GM21723 (cell line): ENCODE results near the gene KLK5.
"Not testable (repeated sequence)": the region's sequence is repeated elsewhere in the genome, so short reads cannot be mapped to it uniquely, and the experiment has no call there.

ENCODE experiments used
- ATAC-seq: cut with Tn5 transposase; IDR thresholded peaks from one replicate; pipeline ENCODE4 v1.9.1; 2021; ENCODE audit warnings: mild to moderate bottlenecking, moderate library complexity; ENCODE audit not compliant: unreplicated experiment

KLK5 gene

DNA sequence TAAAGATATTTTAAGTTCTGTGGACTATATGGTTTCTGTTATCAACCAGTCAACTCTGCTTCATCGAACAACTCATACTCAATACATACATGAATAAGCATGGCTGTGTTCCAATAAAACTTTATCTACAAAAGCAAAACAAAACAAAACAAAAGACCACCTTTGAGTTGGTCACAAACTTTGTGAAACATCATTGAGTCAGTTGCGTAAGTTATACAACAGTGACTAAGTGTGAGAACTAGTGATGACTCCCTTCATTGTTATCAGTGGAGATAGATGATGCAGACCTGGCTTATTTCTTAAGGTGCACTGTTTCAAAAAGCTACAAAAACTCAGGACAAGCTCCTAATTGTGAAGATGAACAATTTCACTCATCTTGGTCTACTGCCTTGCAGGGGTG lies 27.1 kb downstream of the KLK5 start:
- no peak for ATAC-seq

DNA sequence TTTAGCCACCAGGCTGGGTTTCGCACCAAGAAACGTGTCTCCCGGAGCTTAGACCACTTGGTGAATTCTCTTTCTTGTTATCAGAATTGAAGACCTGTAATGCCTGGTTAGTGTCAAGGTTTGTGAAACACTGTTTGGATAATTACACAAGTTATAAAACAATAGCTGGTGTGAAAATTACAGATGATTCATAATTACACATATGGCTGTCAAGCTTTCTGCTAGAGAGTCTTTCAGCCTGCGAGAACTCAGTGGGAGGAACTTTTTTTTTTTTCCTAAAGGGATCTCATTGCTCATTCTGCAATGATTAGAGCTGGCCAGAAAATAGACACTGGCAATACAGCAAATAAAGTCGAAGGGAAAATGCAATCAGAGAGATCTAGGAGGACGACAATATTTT lies 28.3 kb downstream of the KLK5 start:
- no peak for ATAC-seq

DNA sequence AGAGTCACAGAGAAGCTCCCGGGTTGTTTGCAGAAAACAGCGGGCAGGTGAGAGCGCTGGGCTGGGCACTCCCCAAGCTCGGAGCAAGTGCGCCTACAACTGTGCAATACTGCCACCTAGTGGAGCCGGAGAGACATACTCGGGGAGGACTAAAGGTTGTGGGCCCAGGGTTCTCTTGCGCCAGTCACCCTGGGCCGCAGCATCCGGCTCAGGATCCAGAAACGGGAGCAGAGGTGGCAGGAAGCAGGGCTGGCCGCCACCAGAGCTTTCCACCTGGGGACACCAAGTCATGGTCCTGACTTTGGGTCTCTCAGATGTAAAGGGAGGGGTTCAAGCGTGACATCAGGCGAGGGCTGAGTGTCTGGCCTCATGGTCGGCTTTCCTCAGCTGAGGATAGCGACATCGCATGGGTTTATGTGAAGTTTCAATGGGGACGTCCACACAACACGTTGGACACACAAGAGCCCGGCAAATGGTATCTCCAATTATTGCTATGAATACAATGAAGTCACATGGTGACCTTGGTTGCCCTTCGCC lies 30.5 kb downstream of the KLK5 start:
- ATAC-seq, result peak; percentile 74

DNA sequence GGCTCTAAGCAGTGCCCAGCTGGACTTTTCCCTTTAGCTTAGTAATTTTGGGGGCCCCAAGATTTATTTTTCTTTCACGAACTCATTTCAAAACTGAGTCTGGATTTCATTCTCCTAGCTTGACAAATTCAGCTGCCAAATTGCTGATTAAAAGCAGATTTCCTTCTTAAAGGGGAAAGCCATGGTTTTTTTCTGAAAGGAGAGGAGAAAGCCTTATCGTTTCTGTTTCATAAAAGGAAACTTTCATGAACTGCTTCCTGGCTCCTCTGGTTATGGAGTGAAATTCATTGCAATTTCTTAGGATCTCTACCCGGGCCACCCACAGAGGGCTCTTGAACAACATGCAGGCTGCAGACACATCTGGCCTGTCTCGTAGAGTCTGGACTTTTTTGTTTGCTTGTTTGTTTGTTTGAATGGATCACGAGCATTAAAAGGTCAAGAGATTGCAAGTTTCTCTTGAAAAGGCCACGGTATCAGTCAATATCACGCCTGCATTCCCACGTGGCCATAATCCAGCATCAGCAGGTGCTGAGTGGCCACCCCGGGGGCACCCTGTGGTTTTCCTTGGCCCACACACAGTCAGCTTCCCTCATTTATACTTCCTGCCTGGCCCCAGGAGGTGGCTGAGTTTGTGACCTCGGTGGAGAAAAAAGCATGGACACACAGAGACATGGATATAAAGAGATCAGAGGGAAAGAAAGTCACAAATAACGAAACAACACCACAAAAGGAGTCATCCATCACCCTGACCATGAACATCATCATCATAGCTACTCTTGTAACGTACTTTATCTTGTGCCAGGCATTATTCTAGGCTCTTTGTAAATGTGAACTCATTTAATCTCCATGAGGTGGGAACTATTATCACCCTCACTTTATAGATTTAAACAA lies 31.2 kb downstream of the KLK5 start:
- no peak for ATAC-seq

DNA sequence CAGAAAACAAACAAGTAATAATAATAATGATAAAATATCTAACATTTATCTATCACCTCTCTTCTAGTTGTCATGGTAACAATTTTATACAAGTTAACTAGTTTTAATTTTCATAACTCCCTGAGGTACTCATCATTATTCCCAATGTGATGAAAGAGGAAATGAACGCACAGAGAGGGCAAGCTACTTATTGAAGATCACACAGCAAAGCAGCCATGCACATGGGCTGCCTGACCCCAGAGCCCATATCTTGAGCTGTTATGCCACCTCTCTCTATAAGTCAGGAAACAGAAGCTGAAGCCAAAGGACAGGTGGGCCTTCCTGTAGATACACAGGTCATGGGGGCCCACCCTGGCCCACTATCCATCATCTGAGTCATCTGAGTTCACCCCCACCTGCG lies 36.8 kb downstream of the KLK5 start:
- no peak for ATAC-seq

DNA sequence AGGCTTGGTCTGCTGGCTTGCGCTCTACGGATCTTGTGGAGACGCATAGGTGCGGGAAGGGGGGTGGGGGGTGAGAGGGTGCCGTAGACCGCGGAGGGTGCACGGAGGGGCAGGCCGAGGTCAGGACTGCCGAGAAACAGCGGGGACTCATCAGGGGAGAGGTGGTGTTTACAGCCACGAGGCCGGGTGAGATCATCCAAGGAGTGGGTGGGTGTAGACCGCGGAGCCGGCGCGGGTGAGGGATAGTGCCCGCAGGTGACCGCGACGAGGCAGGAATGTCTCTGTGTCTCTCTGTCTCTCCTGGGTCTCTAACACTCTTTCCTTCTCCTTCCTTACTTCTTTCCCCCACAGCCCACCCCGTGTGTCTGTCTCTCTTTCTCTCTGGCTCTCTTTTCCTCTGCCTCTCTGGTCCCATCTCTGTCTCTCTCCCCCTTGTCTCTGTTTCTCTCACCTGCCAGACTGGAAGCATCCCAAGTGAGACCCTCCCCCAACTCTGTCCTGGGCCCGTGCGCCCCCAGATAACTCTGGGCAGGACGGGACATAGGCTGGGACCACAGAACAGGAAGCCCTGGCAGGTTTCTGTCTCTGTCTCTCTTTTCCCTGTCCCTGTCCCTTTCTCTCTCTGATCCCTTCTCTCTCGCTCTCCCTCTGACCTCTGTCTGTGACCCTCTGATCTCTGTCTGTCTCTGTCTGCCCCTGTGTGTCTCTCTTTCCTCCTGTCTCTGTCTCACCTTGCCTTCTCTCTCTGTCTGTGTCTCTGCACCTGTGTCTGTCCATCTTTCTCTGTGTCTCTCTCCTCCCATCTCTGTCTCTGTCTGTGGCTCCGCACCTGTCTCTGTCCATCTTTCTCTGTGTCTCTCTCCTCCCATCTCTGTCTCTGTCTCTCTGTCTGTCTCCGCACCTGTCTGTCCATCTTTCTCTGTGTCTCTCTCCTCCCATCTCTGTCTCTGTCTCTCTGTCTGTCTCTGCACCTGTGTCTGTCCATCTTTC lies 39.8 kb downstream of the KLK5 start:
- no peak for ATAC-seq

DNA sequence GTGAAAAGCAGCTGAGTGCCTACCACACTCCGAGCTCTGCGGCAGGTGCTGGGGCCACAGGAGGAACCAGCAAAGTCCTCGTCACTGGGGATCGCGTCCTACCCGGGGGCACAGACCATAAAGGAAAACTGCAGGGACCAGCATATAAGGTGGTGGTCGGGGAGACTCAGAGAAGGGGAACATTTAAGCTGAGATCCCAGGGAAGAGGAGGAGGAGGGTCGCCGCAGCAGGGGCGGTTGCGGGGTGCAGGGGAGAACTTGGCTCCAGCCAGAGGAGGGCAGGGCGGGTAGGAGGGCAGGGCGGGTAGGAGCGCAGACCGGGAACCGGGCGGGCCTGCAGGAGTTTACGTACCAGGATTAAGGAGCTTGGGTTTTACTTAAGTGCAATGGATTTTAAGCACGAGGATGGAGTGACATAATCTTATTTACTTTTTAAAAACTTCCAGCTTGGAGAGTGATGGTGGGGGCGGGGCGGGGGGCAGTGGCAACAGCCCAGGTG lies 40.7 kb downstream of the KLK5 start:
- ATAC-seq, result no peak

DNA sequence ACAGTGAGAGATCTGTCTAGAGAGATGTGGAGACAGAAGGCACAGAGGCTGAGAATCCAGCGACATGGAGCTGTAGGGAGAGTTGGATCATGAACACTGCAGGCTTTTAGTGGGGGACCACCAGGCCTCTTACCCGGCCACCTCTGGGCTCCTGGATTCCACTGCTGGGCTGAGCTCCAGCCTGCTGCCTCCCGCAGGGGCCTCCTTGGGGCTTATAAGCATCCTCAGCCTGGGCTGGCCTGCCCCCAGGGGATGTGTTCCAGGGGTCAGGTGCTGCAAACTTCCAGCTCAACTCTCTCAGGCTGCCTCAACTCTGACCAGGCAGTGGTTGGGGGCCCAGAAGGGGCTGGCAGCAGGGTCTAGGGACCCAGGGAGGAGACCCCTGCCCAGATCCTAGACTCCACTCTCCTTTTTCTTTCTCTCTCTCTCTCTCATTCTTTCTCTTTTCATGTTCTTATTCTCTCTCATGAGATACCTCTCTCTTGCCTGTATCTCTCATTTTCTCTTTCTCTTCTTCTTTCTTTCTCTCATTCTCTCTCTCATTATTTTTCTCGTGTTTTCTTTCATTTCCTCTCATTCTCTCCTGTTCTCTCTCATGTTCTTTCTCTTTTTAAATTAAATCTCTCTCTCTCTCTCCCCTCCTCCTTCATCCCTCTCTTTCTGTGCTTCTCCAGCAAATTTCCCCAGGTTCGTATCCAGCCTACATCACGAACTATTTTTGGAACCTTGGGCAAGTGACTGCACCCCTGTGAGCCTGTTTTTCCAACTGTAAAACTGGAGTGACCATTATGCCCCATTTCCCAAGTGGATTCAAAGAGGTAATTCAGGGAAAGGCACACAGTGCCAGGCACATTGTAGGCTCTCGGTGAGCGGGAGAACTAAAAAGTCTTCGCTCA lies 41.4 kb downstream of the KLK5 start, which contains the start of gene KLK4:
KLK4 (minus strand) TSS at position 190 of the 896 bp plus-strand sequence. CDS start 657 bp downstream, outside the sequence.
- ATAC-seq, result no peak

DNA sequence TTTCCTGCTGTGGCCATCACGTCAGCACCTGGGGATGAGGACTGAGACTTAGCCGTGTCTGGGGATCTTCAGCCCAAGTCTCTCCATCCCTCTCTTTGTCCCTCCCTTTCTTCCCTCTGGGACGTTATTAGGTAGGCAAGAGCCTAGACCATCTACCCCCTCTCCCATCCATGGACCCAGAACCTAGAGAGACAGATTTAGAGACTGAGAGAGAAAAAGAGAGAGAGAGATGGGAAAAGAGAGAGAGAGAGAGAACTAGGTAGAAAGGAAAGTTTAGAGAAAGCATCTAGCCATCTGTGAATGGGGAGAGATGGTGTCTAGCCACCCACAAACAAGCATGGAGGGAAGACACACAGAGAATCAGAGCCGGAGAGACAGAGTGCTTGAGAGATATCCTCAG lies 42.1 kb downstream of the KLK5 start:
- ATAC-seq, result no peak

DNA sequence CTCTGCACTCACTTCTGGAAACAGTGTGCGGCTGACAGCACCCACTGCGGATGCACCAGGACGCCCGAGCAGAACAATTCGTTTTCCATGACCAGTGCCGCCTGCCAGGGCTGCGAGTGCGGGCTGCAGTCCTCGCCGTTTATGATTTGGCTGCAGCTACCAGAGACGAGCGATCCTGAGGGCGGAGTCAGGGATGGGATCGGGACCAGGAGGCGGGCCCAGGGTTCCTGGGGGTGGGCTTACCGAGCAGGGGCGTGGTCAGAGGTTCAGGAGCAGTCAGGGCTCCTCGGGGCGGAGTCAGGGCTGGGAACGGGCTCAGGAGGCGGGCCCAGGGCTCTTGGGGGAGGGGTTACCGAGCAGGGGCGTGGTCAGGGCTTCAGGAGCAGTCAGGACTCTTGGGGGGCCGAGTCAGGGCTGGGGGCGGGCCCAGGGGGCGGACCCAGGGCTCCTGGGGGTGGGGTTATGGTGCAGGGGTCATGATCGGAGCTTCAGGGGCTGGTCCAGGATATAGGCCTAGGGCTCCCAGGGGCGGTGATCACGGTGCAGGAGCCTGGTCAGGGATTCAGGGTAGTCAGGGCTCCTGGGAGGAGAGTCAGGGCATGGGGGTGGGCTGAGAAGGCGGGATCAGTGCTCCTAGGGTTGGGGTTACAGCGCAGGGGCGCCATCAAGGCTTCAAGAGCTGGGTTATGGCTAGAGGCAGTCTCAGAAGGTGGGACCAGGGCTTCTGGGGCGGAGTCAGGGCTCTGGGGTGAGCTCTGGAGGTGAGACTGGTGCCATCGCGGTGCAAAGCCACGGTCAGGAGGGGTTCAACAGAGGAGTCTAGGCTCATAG lies 43.4 kb downstream of the KLK5 start:
- peak; percentile 80 for ATAC-seq

DNA sequence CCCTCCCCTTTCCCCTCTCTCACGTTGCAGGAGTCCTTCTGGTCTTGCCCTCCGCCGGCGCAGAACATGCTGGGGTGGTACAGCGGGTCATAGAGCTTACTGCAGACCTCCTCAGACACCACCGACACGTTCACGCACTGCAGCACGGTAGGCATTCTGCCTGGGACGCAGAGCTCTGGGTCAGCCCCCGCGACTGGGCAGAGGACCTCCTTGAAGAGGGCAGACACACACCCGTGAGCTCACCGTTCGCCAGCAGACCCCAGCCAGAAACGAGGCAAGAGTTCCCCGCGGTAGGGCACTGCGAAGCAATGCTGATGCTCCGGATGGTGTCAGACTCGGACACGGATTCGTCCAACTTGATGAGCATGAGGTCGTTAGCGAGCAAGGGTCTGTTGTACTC lies 44.5 kb downstream of the KLK5 start:
- no peak for ATAC-seq

DNA sequence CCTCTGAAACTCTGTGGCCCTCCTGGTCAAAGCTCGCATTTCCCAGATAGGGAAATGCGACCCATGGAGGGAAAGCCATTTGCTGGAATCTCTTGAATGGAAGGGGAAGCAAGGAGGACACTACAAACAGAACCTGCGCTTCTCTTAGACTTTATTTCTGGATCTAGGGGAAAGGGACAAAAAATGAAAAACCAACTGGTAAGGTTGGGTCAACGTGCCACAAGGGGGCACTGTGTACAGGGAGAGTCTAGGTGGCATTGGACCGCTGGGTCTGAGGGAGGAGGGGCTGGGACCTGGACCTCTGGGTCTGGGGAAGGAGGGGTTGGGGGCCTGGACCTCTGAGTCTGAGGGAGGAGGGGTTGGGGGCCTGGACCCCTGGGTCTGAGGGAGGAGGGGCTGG lies 46.6 kb downstream of the KLK5 start:
- ATAC-seq, result no peak

DNA sequence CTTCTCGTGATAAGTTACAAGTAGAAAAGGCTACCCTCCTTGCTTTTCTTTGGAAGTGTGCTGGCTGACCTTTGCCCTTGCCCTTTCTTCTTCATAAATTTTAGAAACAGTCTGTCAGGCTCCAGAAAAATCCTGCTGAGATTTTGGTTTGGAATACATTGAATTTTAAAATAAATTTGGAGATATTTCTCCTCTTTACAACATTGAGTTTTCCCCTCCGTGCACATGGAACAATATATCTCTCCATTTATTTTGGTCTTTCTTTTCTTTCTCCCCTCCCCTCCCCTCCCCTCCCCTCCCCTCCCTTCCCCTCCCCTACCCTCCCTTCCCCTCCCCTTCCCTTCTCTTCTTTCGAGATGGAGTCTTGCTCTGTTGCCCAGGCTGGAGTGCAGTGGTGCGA lies 50.2 kb downstream of the KLK5 start:
- no peak for ATAC-seq

DNA sequence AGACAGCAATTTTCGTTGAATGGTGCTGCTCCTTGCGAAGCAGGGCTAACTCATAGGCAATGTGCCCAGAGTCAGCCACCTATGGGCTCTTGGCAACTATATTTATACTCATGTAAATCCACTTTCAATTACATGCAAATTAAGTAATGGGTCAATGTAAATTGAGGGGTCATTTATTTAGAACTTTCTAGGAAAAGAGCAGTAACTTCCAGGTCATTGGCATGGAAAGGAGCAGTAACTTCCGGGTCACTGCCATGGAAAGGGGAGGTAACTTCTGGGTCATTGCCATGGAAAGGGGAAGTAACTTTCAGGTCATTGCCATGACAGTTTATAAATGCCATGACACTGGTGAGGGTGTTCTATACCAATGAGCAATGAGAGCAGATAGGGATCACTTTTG lies 53.3 kb downstream of the KLK5 start:
- ATAC-seq, result no peak

DNA sequence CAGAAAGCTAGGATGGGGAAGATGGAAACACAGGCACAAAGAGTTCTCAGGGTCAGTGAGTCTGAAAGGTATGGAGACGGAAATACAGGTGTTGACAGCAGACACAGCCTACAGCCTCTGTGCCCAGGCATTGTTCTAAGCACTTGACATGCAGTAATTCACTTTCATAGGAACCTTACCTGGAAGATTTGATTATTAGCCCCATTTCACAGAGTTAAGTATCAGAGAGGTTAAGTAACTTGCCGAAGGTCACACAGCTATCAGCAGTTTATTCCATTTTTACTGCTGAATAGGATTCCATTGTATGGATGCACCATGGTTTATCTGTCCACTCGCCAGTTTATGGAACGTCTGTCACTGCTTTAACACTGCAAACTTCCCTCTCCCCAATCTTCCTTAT lies 54.8 kb downstream of the KLK5 start:
- no peak for ATAC-seq

DNA sequence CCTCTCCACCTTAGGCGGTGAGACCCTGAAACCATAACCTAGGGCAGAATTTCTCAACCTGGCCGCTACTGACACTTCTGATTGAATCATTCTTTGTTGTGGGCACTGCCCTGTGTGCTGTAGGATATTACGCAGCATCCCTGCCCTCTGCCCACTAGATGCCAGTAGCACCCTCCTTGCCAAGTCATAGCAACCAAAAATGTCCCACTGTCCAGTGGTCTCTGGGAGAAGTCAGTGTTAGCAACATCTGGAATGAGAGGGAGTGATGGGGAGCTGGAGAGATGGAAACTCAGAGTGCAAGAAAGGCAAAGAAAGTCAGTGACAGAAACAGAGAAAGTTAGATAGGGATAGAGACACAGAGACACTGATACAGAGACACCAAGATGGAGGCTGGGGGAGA lies 55.2 kb downstream of the KLK5 start:
- ATAC-seq, result no peak

DNA sequence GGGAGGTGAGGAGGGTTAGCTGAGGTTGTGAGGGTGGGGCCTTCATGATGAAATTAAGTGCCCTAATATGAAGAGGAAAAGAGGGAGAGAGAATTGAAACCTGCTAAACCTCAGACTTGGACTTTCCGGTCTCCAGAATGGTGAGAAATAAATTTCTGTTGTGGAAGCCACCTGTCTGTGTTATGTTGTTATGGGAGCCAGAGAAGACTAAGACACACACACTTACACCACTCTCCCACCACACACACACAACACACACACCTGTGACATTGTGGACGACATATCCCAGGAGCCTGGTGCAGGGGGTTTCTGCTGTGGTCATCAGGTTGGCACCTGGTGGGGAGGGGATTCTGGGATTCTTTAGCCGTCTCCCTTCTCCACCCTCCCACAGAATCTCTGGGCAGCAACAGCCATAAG lies 55.6 kb downstream of the KLK5 start:
- peak; percentile 24 for ATAC-seq

DNA sequence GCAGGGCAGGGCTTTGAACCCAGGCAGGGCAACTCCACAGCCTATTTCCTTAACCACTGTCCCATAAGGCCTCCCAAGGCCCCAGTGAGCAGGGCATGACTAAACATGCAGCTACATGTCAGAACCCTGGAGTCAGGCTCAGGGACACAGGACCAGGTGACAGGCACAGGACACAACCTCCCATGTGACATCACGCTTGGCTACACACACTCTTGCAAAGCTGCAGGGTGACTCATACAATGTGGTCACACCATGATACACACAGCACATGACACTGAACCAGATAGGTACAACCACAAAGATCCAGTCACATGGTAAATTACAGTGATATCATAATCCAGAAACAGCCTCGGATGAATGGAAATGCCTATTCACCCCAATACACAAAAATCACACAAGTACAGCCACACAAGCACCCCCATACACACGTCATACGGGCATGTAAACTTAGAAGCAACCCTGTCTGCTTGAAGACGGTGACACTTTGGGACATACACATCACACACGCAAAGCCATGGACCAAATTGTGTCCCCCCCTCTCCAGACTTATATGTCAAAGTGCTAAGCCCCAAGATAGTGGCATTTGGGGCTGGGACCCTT lies 56.1 kb downstream of the KLK5 start:
- peak; percentile 84 for ATAC-seq

DNA sequence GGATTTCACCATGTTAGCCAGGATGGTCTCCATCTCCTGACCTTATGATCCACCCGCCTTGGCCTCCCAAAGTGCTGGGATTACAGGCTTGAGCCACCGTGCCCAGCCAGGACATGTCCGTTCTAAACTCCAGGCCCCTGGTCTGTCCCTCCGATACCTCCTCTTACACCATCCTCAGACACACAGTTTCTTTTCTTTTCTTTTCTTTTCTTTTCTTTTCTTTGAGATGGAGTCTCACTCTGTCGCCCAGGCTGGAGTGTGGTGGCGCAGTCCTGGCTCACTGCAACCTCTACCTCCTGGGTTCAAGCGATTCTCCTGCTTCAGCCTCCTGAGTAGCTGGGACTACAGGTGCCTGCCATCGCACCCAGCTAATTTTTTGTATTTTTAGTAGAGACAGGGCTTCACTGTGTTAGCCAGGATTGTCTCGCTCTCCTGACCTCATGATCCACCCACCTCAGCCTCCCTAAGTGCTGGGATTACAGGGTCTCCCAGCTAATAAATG lies 56.7 kb downstream of the KLK5 start:
- not testable (repeated sequence) for ATAC-seq
